Memory B cell (primary cell): Measurements from ENCODE around the gene SF3B3.

ENCODE experiments used
- ATAC-seq: fragments of 150-1000 bp; cut with Tn5 transposase; 2 replicates; pipeline ENCODE4 v1.10.0; 2021; ENCODE audit warnings: low read depth, mild to moderate bottlenecking, moderate library complexity
- DNase-seq, 2 donors: peaks; one replicate each; pipeline ENCODE4 v3.0.0; 2022; ENCODE audit warnings: low spot score in 2 of 2
- H3K27ac Mint-ChIP-seq: one replicate; pipeline ENCODE4 v1.8.0; 2022; ENCODE audit warnings: mild to moderate bottlenecking, moderate library complexity, mixed read lengths
- H3K27me3 Mint-ChIP-seq: one replicate; pipeline ENCODE4 v1.8.0; 2022; ENCODE audit warnings: mixed read lengths
- H3K36me3 Mint-ChIP-seq: one replicate; pipeline ENCODE4 v1.8.0; 2022; ENCODE audit warnings: mild to moderate bottlenecking, mixed read lengths
- H3K4me1 Mint-ChIP-seq: one replicate; pipeline ENCODE4 v1.8.0; 2022; ENCODE audit warnings: mixed read lengths
- H3K4me3 Mint-ChIP-seq: one replicate; pipeline ENCODE4 v1.8.0; 2022; ENCODE audit warnings: mild to moderate bottlenecking, moderate library complexity, mixed read lengths
- H3K9me3 Mint-ChIP-seq: one replicate; pipeline ENCODE4 v1.8.0; 2022; ENCODE audit warnings: mixed read lengths

The SF3B3 gene

GRCh38 chr16:70523743-70524398 lies at the start of gene SF3B3:
TSS of gene SF3B3 (plus strand) at chr16:70523816. CDS start at chr16:70526657, 2,841 bp downstream.
- Mint-ChIP-seq H3K4me3 (peak within 1 kb of the TSS; percentile 93), H3K36me3 (peaks cover 14% of the 10 kb centered on the region), H3K9me3 (no peaks in the 10 kb centered on the region), H3K27me3 (no peaks in the 10 kb centered on the region), H3K4me1 (peaks cover 30% of the 10 kb centered on the region), H3K27ac (peak within 1 kb of the TSS; percentile 98)
- DNase-seq = peak; percentile 79 to 85
- peak; percentile 72 for ATAC-seq

GRCh38 chr16:70474320-70475053 lies 49.1 kb upstream of the SF3B3 start:
- DNase-seq = no peak
- Mint-ChIP-seq H3K4me1 (peaks cover 4% of the 10 kb centered on the region), H3K27ac (no peak overlapping the region), H3K27me3 (no peaks in the 10 kb centered on the region), H3K9me3 (no peaks in the 10 kb centered on the region), H3K4me3 (no peak overlapping the region), H3K36me3 (peaks cover 7% of the 10 kb centered on the region)
- ATAC-seq = no peak

- Mint-ChIP-seq H3K9me3 (no peaks in the 10 kb centered on the region), H3K36me3 (peaks cover 7% of the 10 kb centered on the region), H3K27ac (no peak overlapping the region), H3K4me3 (no peak overlapping the region), H3K27me3 (no peaks in the 10 kb centered on the region), H3K4me1 (peaks cover 4% of the 10 kb centered on the region)
- DNase-seq = no peak
- ATAC-seq = no peak
Observed at GRCh38 chr16:70475054-70475871, 48.4 kb upstream of the SF3B3 start.

GRCh38 chr16:70476272-70477020 lies 47.2 kb upstream of the SF3B3 start:
- Mint-ChIP-seq H3K4me3 (no peak overlapping the region), H3K4me1 (peaks cover 4% of the 10 kb centered on the region), H3K36me3 (peaks cover 10% of the 10 kb centered on the region), H3K9me3 (no peaks in the 10 kb centered on the region), H3K27me3 (no peaks in the 10 kb centered on the region), H3K27ac (no peak overlapping the region)
- ATAC-seq (no peak), DNase-seq (no peak)

DNA sequence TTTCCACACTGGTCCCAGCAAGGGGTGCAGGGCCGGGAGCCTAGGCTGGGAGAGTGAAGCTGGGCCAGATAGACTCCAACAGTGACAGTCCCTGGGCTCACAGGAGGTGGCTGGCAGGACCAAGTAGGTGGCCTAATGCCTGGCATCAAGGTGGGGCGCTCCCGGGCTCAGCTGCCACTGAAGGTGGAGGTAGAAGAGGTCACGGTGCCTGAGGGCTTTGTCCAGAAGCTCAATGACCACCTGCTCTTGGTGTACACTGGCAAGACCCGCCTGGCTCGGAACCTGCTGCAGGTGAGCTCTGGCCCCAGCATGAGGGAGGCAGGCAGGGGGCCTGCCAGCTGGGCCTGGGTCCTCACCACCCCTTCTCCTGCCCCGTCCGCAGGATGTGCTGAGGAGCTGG lies 45.4 kb upstream of the SF3B3 start:
- ATAC-seq (no peak), DNase-seq (no peak)
- Mint-ChIP-seq H3K4me3 (no peak overlapping the region), H3K36me3 (peaks cover 10% of the 10 kb centered on the region), H3K27me3 (no peaks in the 10 kb centered on the region), H3K27ac (no peak overlapping the region), H3K4me1 (peaks cover 4% of the 10 kb centered on the region), H3K9me3 (no peaks in the 10 kb centered on the region)

- ATAC-seq (no peak), DNase-seq (no peak)
- Mint-ChIP-seq H3K36me3 (peaks cover 11% of the 10 kb centered on the region), H3K4me3 (no peak overlapping the region), H3K27me3 (no peaks in the 10 kb centered on the region), H3K9me3 (no peaks in the 10 kb centered on the region), H3K27ac (no peak overlapping the region), H3K4me1 (peaks cover 4% of the 10 kb centered on the region)
Observed at GRCh38 chr16:70478912-70479341, 44.7 kb upstream of the SF3B3 start.

DNA sequence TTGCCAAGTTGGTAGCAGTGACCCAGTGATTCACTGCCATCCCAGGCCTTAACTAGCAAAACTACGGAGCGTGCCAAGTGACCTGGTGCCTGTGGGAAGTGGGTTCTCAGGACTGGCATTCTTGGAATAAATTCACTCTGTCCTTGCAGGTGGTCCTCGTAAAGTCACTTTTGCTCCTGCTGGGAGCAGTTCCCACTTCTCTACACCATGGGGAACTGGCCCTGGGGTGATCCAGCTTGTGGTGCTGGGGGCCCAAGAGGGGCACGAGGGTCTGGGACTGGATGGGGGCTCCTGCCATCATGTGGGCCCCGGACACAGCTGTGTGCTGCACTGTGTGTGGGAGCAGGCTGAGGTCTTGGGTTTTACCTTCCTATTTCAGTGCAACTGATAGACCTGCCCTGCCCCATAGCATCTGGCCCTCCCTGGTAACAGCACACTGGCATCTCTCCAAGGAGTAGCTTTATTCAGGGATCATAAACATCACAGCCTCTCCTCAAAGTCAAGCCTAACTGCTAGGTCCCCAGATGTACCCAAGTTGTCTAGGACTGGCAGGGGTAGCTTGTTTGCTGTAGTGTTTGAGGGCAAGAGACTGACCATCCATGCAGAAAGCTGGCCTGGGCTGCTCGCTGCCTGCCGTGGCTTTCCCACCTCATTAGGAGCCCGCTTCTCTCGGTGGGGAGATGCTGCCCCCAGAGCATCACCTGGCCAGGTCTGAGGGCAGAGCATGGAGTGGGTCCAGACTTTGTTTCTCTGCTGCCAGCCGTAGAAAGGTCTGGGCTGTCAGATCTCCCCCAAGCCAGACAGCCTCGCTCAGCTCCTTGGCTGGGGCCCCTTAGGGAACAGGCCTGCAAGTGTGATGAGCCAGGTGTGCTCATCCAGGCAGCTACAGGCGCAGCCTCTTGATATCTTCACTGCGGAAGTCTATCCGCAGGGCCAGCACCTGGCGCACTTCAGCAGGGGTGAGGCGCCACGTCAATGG lies 43.2 kb upstream of the SF3B3 start:
- Mint-ChIP-seq H3K36me3 (peaks cover 11% of the 10 kb centered on the region), H3K27ac (no peak overlapping the region), H3K9me3 (no peaks in the 10 kb centered on the region), H3K4me3 (no peak overlapping the region), H3K4me1 (peaks cover 4% of the 10 kb centered on the region), H3K27me3 (no peaks in the 10 kb centered on the region)
- DNase-seq (no peak), ATAC-seq (no peak)

DNA sequence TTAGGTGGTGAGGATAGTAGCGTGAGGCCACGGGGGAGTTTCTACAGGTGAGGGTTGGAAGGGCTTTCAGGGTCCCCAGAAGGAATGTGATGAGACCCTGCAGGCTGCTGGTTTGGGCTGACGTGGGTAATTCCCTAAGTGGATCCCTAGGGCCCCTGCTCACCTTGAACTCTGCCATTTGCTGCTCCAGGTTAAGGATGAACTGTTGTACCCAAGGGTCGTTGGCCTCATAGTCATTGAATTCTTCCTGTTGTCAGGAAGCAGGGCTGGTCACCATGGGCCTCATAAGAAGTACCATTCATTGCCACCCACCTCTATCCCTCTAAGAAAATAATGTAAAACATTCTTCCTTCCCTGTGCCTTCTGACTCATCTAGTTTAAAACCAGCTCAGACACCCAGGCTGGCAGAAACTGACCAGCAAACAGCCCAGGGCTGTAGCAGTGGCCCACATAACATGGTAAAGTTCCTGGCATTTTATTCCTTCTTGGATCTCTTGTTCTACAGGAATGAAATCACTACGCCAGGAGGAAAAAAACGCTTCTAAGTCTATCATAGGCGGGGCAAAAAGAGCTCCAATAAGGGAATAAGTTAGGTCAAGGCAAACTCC lies 41.6 kb upstream of the SF3B3 start:
- H3K4me1 Mint-ChIP-seq = no peaks in the 10 kb centered on the region
- H3K4me3 Mint-ChIP-seq = no peak overlapping the region
- DNase-seq (no peak), ATAC-seq (no peak)
- no peaks in the 10 kb centered on the region for H3K27me3 Mint-ChIP-seq
- H3K9me3 Mint-ChIP-seq = no peaks in the 10 kb centered on the region
- H3K36me3 Mint-ChIP-seq = peaks cover 15% of the 10 kb centered on the region
- H3K27ac Mint-ChIP-seq = no peak overlapping the region

DNA sequence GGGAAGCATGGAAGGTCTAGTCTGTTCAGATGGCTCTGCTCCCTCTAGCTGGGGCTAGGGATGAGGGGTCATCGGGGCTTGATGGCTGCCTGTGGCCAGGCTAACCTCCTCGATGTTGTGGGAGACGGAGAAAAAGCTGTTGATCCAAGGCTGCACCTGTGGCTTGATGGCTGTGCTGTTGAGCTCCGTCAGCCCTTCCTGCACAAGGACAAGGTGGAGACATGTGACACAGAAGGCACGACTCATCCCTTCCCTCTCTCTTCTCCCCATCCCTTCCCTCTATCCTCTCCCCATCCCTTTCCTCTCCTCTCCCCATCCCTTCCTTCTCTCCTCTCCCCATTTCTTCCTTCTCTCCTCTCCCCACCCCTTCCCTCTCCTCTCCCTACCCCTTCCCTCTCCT lies 41.0 kb upstream of the SF3B3 start:
- ATAC-seq = no peak
- peak overlapping the region; percentile 20 for H3K27ac Mint-ChIP-seq
- no peaks in the 10 kb centered on the region for H3K4me1 Mint-ChIP-seq
- H3K36me3 Mint-ChIP-seq = peaks cover 15% of the 10 kb centered on the region
- H3K4me3 Mint-ChIP-seq = no peak overlapping the region
- DNase-seq = no peak
- no peaks in the 10 kb centered on the region for H3K9me3 Mint-ChIP-seq
- H3K27me3 Mint-ChIP-seq = no peaks in the 10 kb centered on the region

- peaks cover 13% of the 10 kb centered on the region for H3K36me3 Mint-ChIP-seq
- no peak overlapping the region for H3K4me3 Mint-ChIP-seq
- peak overlapping the region; percentile 20 for H3K27ac Mint-ChIP-seq
Observed at GRCh38 chr16:70483426-70483825, 40.2 kb upstream of the SF3B3 start.

GRCh38 chr16:70484867-70485266 lies 38.7 kb upstream of the SF3B3 start:
- no peak overlapping the region for H3K27ac Mint-ChIP-seq
- no peak overlapping the region for H3K4me3 Mint-ChIP-seq
- ATAC-seq = no peak
- H3K4me1 Mint-ChIP-seq = no peaks in the 10 kb centered on the region
- no peak for DNase-seq
- H3K9me3 Mint-ChIP-seq = no peaks in the 10 kb centered on the region
- H3K36me3 Mint-ChIP-seq = peaks cover 15% of the 10 kb centered on the region
- H3K27me3 Mint-ChIP-seq = no peaks in the 10 kb centered on the region

More at GRCh38 chr16:70483426-70483825, 40.2 kb upstream of the SF3B3 start:
- no peaks in the 10 kb centered on the region for H3K9me3 Mint-ChIP-seq
- no peaks in the 10 kb centered on the region for H3K27me3 Mint-ChIP-seq
- no peak for DNase-seq
- ATAC-seq = no peak
- H3K4me1 Mint-ChIP-seq = no peaks in the 10 kb centered on the region

GRCh38 chr16:70490261-70490660 lies 33.4 kb upstream of the SF3B3 start:
- H3K4me1 Mint-ChIP-seq = no peaks in the 10 kb centered on the region
- peaks cover 25% of the 10 kb centered on the region for H3K36me3 Mint-ChIP-seq
- no peak overlapping the region for H3K4me3 Mint-ChIP-seq
- DNase-seq = no peak
- no peak for ATAC-seq
- H3K9me3 Mint-ChIP-seq = no peaks in the 10 kb centered on the region
- no peak overlapping the region for H3K27ac Mint-ChIP-seq
- no peaks in the 10 kb centered on the region for H3K27me3 Mint-ChIP-seq
